Frontal cortex (tissue), 4 donors: ENCODE results near the gene PACS1. TPM values are rescaled to one million over a fixed set of nuclear protein-coding genes. Genes with fewer than 3 reads are reported as not detected.

Experiments
- DNase-seq, 2 donors: peaks; one replicate each; pipeline ENCODE4 v3.0.0; 2012; ENCODE audit warnings: low spot score in 2 of 2
- FAIRE-seq: peaks from 2 replicates; lab custom pipeline; 2012; peaks lifted over from hg19 to GRCh38; lab: Jason Lieb, UNC
- total RNA-seq: library from RNA; depleted of rRNA; stranded (reverse); fragments of >200 nt; gene quantifications from one replicate; pipeline ENCODE4 v1.2.3, GENCODE V29; 2014
- donor health status: control.
- donor health status: control.
- donor health status: control.

PACS1 gene
- total RNA-seq, 1 donor from 2014 or later = 29.3 TPM

DNA sequence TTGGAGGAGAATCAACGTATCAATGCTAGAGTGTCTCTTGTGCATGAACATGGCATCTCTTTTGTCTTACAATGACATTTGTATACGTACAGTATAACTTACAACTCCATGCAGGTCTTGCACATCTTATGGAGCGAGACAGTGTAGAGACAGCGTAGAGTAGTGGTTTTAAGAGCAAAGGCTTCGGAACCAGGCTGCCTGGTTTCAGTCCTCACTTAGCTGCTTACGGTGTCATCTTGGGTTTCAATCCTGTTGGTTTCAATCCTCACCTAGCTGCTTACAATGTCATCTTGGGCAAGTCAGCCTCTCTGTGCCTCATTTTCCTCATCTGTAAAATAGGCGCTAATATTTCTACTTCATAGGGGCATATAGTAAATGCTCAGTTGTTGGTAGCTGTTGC lies 98.2 kb downstream of the PACS1 start:
- FAIRE-seq = no peak
- no peak for DNase-seq

DNA sequence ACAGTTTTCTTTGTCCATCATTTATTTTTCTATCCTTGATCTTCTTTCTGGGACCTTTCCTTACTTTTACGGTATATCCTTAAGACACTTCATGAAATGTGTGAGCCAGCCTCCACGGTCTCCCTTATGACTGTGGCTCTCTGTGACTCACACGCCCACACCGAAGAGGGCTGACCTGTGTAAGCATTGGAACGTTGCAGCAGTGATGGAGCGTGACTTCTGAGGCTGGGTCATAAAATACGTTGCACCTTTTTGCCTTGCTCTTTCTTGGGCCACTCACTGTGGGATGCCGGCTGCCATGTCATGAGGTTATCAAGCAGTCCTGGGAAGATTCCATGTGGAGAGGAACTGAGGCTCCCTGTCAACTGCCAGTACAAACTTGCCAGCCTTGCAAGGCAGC lies 102.1 kb downstream of the PACS1 start:
- FAIRE-seq (no peak), DNase-seq (no peak)

DNA sequence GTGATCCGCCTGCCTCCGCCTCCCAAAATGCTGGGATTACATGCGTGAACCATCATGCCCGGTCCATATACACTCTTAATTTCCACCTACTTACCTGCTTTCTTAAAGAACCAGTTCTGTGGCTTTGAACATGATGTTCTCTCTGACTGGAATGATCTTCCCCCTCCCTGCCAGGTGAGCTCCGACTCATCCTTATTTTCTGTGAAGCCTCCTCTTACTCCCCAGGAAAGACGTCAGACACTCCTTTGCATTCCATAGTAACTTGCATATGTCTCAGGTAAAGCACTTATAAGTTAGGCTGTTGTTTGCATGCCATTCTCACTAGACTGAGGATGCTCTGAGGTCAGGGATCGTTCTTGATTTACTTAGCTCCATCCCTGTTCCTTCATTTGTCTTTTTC lies 106.6 kb downstream of the PACS1 start:
- FAIRE-seq (no peak), DNase-seq (no peak)

DNA sequence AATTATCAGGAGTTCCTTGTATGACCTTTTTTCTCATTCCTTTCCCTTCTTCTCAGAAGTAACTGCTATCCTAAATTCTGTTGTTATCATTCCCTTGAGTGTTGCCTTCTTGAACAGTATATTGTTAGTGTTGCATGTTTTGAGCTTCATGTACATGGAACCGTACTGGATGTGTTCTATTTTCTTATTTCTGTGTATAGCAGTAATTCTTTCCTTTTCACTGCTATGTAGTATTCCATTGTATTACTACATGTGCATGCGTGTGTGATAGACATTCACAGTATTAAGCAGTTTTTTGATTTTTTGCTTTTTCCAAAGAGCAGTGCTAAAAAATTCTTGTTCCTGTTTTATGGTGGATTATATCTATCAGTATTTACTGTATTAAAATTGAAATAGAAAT lies 108.1 kb downstream of the PACS1 start:
- FAIRE-seq = no peak
- no peak for DNase-seq

DNA sequence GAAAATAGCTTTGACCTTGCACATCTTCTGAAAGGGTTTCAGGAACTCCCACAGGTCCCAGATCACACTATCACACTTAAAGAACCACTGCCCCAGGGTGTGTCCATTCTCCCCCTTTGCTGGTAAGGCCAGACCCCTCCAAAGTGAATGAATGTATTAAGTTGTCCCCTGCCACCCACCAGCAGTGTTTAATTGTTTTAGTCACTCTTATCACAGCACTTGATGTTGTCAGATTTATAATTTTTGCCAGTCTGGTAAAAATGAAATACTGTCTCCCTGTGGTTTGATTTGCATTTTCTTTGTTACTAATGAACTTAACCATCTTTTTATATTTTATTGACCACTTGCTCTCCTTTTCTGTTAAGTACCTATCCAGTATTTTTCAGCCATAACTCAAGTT lies 108.8 kb downstream of the PACS1 start:
- DNase-seq (no peak), FAIRE-seq (no peak)

DNA sequence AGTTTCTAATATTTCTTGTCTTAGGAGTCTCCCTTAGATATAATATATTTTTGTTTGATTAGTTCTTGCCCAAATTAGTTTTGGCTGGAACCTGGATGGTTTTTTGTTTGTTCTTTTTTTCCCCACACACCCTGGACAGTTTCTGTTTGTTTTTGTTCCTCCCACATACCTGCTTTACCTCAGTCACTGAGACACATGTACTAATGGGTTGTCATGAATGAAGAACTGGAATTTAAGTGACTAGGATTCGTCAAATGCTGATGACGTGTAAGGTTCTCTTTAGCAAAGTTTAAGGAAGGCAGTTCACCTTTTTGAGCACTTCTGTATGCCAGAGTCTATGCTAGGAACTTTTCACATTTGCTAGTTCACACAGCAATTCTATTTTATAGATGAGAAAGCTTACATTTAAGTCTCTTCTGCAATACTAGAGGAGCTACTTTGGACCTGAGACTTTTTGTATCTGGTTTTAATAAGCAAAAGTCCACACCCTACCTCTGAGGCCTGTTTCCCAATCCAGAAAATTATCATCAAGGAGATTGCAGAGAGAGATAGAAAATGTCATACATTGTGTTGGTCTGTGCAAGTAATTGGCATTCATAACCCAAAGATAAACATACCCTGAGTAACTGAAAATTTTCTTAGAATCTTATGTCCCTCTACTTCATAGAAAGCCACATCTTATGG lies 111.7 kb downstream of the PACS1 start:
- FAIRE-seq = no peak
- no peak for DNase-seq

DNA sequence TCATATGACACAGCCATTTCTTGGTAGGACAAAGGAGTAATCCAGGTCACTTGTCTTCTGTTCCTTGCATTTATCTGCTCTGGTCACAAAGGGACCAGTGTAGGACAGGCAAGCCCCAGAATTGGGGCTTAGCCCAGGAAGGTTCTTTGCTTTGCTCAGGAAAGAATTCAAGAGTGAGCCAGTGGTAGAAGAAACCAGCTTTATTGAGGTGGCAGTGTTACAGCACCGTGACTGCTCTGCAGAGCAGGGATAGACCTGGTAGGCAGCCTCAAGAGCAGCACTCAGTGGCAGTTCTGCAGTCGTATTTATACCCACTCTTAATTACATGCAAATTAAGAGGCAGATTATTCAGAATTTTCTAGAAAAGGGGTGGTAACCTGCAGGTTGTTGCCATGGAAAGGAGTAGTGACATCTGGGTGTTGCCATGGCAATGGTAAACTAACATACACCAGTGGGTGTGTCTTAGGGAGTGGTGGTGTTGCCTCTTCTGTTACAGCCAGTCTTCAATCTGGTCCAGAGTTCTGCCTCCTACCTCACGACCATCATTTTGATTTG lies 113.5 kb downstream of the PACS1 start:
- FAIRE-seq = no peak

DNA sequence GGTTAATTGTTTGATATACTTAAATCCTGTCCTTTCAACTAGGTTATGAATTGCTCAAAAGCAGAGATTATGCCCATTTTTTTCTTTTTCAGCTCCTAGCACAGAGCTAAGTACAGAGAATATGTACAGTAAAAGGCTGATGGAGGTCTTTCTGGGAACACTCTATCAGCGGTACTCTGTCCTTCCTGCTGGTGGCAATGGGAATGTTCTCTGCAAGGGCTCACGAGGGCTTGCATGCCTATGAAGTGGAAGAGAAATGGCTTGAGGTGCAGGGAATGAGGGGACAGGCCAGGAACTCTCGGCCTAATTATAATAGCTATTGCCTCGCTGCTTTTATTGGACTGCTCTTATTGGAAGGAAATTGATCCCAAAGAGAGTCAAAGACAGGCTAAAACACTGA lies 114.7 kb downstream of the PACS1 start:
- no peak for DNase-seq
- FAIRE-seq = no peak

More for the DNA sequence above, 113.5 kb downstream of the PACS1 start:
- no peak for DNase-seq

DNA sequence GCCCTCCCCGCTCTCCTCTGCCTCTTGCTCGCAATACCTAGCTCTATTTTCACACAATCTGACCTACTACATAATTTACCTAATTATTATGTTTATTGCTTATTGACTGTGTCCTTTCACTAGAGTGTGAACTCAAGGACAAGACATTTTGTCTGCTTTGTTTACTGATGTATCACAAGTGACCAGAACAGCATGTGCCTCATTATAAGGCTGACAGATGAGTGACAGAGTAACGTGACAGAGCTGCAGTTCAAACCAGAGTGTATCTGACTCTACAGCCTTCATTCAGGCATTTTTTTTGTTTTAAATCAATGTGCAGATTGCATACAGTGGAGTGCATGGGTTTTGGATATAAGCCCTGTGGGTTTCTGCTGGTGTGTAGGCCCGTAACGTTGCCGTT lies 116.4 kb downstream of the PACS1 start:
- DNase-seq = no peak
- no peak for FAIRE-seq

DNA sequence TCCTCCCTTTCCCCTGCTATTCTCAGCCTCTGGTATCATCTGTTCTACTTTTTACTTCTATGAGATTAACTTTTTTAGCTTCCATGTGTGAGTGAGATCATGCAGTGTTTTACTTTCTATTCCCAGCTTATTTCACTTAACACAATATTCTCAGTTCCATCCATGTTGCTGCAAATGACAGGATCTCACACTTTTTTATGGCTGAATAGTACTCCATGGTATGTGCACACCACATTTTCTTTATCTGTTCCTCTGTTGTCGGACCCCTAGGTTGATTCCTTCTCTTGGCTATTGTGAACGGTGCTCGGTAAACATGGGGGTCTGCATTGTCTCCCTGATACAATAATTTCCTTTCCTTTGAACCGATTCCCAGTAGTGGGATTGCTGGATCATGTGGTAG lies 117.4 kb downstream of the PACS1 start:
- FAIRE-seq (no peak), DNase-seq (no peak)

DNA sequence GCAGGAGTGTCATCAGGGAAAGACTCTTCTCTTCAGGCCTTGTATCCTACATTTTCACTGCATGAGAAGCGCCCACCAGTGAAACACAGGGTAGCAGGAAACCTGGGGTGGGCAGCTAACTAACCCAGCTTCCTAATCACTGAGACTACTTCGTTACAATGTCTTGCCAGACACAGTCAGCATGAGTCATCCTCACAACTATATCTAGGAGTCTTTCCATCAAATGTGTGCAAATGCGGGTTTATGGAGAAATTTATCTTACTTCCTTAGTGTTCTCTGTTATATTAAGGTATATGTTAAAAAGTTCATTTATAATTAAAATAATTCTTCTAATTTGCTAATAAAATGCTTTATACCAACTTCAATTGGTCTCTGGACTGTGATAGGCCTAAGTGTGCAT lies 118.5 kb downstream of the PACS1 start:
- FAIRE-seq = no peak
- no peak for DNase-seq

DNA sequence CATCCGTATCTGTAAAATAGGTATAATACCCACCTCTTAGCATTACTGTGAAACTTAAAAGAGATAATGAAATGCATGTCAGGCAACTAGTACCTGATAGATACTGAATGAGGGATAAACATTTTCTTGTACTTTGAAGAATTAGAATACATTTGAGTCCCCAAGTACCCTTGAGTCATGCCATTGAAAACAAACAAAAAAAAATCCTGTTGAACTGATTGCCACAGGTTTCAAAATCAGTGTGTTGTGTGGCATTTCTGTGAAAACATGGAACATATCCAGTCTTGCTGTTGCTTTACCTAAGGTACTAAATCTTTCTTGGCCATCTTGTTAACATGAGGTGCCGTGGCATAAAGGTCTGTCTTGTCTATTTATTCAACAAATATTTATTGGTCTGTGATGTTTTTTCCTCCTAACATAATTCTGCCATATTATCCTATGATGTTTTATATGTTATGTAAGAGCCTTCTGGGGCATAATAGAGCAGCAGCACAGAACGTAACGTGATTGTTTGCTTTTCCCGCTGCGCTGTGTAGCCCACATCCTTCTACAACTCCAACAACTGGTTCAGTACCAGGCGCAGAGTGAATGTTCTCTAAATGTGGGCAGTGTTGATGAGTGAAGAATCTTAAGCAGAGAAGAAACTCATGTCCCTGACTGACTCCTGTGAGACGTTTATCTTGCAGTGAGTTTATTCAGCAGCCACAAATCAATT lies 119.1 kb downstream of the PACS1 start:
- FAIRE-seq (no peak), DNase-seq (no peak)

DNA sequence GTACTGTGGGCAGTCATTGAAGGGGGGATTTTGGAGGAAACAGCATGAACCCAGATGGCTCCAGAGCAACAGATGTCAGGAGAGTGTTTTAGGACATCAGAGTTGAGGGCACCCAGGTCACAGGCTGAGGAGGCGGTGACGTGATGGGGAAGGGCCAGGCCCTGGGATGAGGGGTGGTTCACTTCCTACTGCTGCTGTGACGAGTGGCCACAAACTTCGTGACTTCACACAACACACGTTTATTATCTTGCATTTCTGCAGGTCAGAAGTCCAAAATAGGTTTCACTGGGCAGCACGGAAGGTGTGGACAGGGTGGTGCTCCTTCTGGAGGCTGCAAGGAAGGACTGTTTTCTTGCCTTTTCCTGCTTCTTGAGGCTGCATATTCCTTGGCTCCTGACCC lies 120.7 kb downstream of the PACS1 start:
- DNase-seq = no peak
- no peak for FAIRE-seq

DNA sequence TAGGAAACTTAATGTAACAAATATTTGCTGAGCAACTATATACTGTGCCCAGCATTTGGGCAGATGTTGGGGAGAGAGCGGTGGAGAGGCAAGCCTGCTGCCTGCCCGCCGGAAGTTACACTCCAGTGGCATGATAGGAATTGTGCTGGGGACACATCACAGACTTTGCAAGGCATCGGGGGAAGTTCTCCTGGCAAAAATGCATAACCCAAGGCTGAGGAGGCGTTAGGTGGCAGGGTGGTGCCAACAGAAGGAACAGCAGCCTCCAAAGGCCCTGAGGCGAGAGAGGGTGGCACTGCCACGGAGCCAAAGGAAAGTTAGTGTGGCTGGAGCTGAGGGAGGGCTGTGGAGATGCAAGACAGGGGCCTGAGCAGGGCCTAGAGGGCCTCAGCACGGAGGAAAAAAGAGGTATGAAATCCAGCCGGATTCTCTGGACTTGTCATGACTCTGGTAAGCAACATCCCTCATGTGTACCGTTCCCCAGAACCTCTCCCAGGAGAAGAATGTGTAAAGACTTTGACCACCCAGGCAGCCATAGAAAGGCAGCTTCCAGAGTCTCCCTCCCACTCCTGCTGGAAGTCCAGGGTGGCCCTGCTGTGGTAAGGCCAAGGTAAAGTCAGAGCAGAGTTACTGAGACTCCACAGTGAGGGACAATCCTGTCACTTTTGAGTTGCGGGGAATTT lies 122.2 kb downstream of the PACS1 start:
- no peak for FAIRE-seq
- no peak for DNase-seq

DNA sequence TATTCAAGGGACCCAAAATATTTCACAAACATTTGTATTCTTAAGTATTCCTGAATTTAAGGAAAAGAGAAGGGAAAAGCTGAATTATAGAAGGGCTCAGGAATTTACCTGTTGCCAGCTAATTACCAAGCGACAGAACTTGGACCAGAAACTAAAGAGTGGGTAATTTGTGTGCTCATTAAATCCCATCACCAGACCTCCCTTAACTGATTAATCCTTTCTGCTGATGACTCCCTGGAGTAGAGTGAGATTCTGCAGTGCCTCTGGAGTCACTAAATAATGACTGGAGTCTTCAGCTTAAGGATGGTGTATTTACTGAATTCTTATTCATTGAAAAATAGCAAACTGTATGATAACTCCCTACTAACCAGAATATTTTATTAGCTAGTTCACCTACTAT lies 124.3 kb downstream of the PACS1 start:
- DNase-seq (no peak), FAIRE-seq (no peak)

DNA sequence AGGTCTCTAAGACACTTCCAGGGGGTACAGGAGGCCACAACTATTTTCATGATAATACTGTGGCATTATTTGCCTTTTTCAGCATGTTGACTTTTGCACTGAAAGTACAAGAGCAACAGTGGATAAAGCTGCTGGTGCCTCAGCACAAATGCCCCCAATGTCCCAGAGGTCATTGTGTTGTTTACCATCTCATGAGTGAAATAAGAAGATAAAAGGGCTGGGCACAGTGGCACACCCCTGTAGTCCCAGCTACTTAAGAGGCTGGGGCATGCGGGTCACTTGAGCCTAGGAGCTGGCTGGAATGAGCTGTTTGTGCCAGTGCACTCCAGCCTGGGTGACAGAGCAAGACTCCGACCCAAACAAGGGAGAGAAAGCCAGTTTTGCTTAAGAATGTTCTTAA lies 125.8 kb downstream of the PACS1 start:
- no peak for FAIRE-seq

DNA sequence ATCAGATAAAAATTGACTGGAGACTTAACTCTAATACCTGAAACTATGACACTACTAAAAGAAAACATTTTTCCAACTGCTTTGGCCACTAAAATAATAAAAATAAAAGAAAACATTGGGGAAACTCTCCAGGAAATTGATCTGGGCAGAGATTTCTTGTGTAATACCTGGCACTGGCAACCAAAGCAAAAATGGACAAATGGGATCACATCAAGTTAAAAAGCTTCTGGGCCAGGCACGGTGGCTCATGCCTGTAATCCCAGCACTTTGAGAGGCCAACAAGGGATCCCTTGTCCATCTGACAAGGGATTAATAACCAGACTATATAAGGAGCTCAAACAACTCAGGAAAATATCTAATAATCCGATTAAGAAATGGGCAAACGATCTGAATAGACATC lies 133.8 kb downstream of the PACS1 start:
- DNase-seq (no peak), FAIRE-seq (no peak)

More for the DNA sequence above, 125.8 kb downstream of the PACS1 start:
- DNase-seq = no peak

DNA sequence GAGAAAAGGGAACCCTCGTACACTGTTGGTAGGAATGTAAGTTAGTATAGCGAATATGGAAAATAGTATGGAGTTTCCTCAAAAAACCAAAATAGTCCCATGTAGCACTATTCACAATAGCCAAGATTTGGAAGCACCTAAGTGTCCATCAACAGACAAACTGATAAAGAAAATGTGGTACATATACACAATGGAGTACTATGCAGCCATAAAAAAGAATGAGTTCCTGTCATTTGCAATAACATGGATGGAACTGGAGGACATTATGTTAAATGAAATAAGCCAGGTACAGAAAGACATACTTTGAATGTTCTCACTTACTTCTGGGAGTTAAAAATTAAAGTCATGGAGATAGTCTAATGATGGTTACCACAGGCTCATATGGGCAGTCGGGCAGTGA lies 134.3 kb downstream of the PACS1 start:
- DNase-seq (no peak), FAIRE-seq (no peak)

DNA sequence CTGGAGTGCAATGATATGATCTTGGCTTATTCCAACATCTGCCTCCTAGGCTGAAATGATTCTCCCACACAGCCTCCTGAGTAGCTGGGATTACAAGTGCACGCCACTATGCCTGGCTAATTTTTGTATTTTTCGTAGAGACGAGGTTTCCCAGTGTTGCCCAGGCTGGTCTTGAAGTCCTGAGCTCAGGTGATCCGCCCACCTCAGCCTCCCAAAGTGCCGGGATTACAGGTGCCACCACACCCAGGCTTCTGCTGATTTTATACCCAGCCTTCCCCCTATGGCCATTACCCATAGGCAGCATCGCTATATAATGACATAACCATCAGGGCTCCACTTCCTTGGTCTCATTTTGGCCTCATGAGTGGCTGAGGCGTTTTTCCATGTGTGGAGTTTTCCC lies 137.7 kb downstream of the PACS1 start:
- no peak for DNase-seq
- FAIRE-seq = no peak

DNA sequence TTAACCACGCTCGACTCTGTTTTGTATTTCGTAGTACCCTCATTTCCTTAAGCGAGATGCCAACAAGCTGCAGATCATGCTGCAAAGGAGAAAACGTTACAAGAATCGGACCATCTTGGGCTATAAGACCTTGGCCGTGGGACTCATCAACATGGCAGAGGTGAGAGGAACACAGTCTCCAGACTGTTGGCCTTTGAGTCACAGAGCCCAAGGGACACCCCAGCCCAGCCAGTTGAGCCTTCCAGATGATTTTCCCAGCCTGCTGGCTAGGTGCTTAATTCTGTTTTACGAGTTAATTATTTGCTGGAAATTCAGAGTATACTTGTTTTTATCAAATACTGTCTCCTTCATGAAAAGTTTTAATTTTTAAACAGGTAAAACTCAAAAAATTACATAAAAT lies 141.0 kb downstream of the PACS1 start:
- no peak for FAIRE-seq
- DNase-seq = no peak

DNA sequence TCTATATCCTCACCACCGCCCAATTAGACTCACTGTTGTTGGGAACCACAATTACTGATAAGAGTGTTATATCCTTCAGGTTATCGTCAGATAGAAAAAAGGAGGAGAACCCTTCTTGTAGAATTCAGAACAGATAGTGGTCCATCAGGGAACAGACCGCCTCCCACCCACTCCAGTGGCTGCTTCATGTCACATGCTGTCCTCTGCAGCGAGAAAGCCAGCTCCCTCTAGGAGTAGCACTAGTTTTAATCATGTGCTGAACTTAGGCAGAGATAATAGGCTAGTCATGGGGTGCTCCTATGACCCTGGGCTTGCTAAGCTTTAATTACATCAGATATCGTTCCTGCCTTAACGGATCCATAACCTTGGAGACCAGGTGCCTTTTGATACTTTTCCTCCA lies 146.8 kb downstream of the PACS1 start:
- DNase-seq = no peak
- no peak for FAIRE-seq
